Trophoblast cell (in vitro differentiated cells and primary cell): ENCODE data around the gene SCN11A.

Source experiments
- DNase-seq, 2 donors: peaks; one replicate each; pipeline ENCODE4 v3.0.0-alpha.2; 2016
- H2AFZ ChIP-seq: 2 replicates; pipeline ENCODE4 v1.6.1; 2013; ENCODE audit warnings: low read length, moderate library complexity, mild to moderate bottlenecking; ENCODE audit not compliant: insufficient read depth, poor library complexity
- H2AK5ac ChIP-seq: 2 replicates; pipeline ENCODE4 v1.6.1; 2013; ENCODE audit warnings: mild to moderate bottlenecking, low read length
- H2BK120ac ChIP-seq: 2 replicates; pipeline ENCODE4 v1.6.1; 2013; ENCODE audit warnings: low read length, mild to moderate bottlenecking, moderate library complexity; ENCODE audit not compliant: insufficient read depth, poor library complexity
- H2BK12ac ChIP-seq: 2 replicates; pipeline ENCODE4 v1.6.1; 2013; ENCODE audit warnings: mild to moderate bottlenecking, low read length, moderate library complexity
- H2BK5ac ChIP-seq: 2 replicates; pipeline ENCODE4 v1.6.1; 2013; ENCODE audit warnings: low read length, low read depth, moderate library complexity, mild to moderate bottlenecking; ENCODE audit not compliant: poor library complexity
- H3K14ac ChIP-seq: 2 replicates; pipeline ENCODE4 v1.6.1; 2013; ENCODE audit warnings: mild to moderate bottlenecking, low read length
- H3K18ac ChIP-seq: 2 replicates; pipeline ENCODE4 v1.6.1; 2013; ENCODE audit warnings: mild to moderate bottlenecking, low read length
- H3K23ac ChIP-seq: 2 replicates; pipeline ENCODE4 v1.6.1; 2013; ENCODE audit warnings: low read length
- H3K27ac ChIP-seq: 2 replicates; pipeline ENCODE4 v1.5.1; 2013; ENCODE audit warnings: low read depth, mild to moderate bottlenecking, inconsistent platforms, low read length, moderate library complexity
- H3K27me3 ChIP-seq: 2 replicates; pipeline ENCODE4 v1.6.1; 2013; ENCODE audit warnings: inconsistent platforms, mild to moderate bottlenecking, low read length, moderate library complexity; ENCODE audit not compliant: insufficient read depth
- H3K36me3 ChIP-seq, 2 experiments: 1 replicate in 1 of 2; 2 replicates in 1 of 2; pipeline ENCODE4 v1.6.1; 2013; ENCODE audit warnings: low read length in 2 of 2, mild to moderate bottlenecking in 2 of 2, moderate library complexity in 1 of 2; ENCODE audit not compliant: insufficient read depth in 2 of 2, control insufficient read depth in 1 of 2
- H3K4ac ChIP-seq: 2 replicates; pipeline ENCODE4 v1.6.1; 2013; ENCODE audit warnings: low read depth, mild to moderate bottlenecking, low read length, moderate library complexity
- H3K4me1 ChIP-seq, 2 experiments: 1 replicate in 1 of 2; 2 replicates in 1 of 2; pipeline ENCODE4 v1.6.1; 2013; ENCODE audit warnings: low read length in 2 of 2, mild to moderate bottlenecking in 2 of 2, moderate library complexity in 1 of 2; ENCODE audit not compliant: insufficient read depth in 2 of 2, control insufficient read depth in 1 of 2
- H3K4me2 ChIP-seq: 2 replicates; pipeline ENCODE4 v1.6.1; 2013; ENCODE audit warnings: inconsistent platforms, mild to moderate bottlenecking, low read length, moderate library complexity
- H3K4me3 ChIP-seq: 2 replicates; pipeline ENCODE4 v1.5.1; 2013; ENCODE audit warnings: mild to moderate bottlenecking, low read depth, low read length, inconsistent platforms
- H3K79me1 ChIP-seq: one replicate; pipeline ENCODE4 v1.6.1; 2013; ENCODE audit warnings: low read length
- H3K79me2 ChIP-seq: 2 replicates; pipeline ENCODE4 v1.6.1; 2013; ENCODE audit warnings: low read length, mild to moderate bottlenecking; ENCODE audit not compliant: control insufficient read depth, insufficient read depth, poor library complexity
- H3K9ac ChIP-seq: 2 replicates; pipeline ENCODE4 v1.6.1; 2013; ENCODE audit warnings: mild to moderate bottlenecking, low read length
- H3K9me3 ChIP-seq: 2 replicates; pipeline ENCODE4 v1.6.1; 2013; ENCODE audit warnings: low read depth, mild to moderate bottlenecking, control low read depth, inconsistent platforms, low read length; ENCODE audit not compliant: insufficient read depth
- H4K12ac ChIP-seq: 2 replicates; pipeline ENCODE4 v1.6.1; 2013; ENCODE audit warnings: low read depth, mild to moderate bottlenecking, low read length, moderate library complexity
- H4K8ac ChIP-seq: 2 replicates; pipeline ENCODE4 v1.6.1; 2013; ENCODE audit warnings: low read depth, mild to moderate bottlenecking, low read length, moderate library complexity
- H4K91ac ChIP-seq: one replicate; pipeline ENCODE4 v1.6.1; 2013; ENCODE audit warnings: low read depth, mild to moderate bottlenecking, low read length, moderate library complexity
- WGBS: extraction: QIAGEN DNeasy Blood & Tissue Kit; methylation state at CpG from one replicate; pipeline ENCODE4 v1.1.7; 2013; ENCODE audit warnings: missing lambda C conversion rate; ENCODE audit not compliant: insufficient read length, insufficient coverage; ENCODE audit errors: extremely low coverage; 5-methylcytosine and 5-hydroxymethylcytosine counted together

SCN11A gene

GRCh38 chr3:39065197-39065596 is 13.5 kb upstream of the SCN11A start:
- peaks cover 3 to 6% of the 10 kb centered on the region in 2 experiments for H3K36me3 ChIP-seq
- peak in 1 of 2 donors; percentile 29 for DNase-seq
- no peaks in the 10 kb centered on the region for H3K27me3 ChIP-seq
- no peak overlapping the region for H3K4ac ChIP-seq
- WGBS = no CpG with 5 or more reads among the region's 1 CpG
- no peak overlapping the region for H3K9ac ChIP-seq
- H4K8ac ChIP-seq = no peak overlapping the region
- no peak overlapping the region for H3K4me3 ChIP-seq
- no peaks in the 10 kb centered on the region for H3K9me3 ChIP-seq
- no peak overlapping the region for H3K27ac ChIP-seq
- H3K4me2 ChIP-seq = no peak overlapping the region
- no peak overlapping the region for H2AK5ac ChIP-seq
- H3K79me2 ChIP-seq = no peaks in the 10 kb centered on the region
- no peak overlapping the region for H4K91ac ChIP-seq
- H2AFZ ChIP-seq = no peak overlapping the region
- H2BK120ac ChIP-seq = no peak overlapping the region
- H3K14ac ChIP-seq = no peak overlapping the region
- no peaks in the 10 kb centered on the region for H3K79me1 ChIP-seq
- no peaks in the 10 kb centered on the region for H3K4me1 ChIP-seq
- no peak overlapping the region for H2BK12ac ChIP-seq
- no peak overlapping the region for H3K18ac ChIP-seq
- H2BK5ac ChIP-seq = no peak overlapping the region
- no peak overlapping the region for H4K12ac ChIP-seq
- no peak overlapping the region for H3K23ac ChIP-seq

- Histone ChIP-seq H3K79me2 (no peaks in the 10 kb centered on the region), H4K91ac (no peak overlapping the region), H3K4me3 (no peak overlapping the region), H3K79me1 (no peaks in the 10 kb centered on the region), H3K27me3 (no peaks in the 10 kb centered on the region), H3K23ac (no peak overlapping the region), H3K27ac (no peak overlapping the region), H4K12ac (no peak overlapping the region), H2AK5ac (no peak overlapping the region), H3K36me3 (peaks cover 3 to 6% of the 10 kb centered on the region in 2 experiments), H3K14ac (no peak overlapping the region), H2BK5ac (no peak overlapping the region), H3K4me1 (no peaks in the 10 kb centered on the region), H3K4ac (no peak overlapping the region), H3K9me3 (no peaks in the 10 kb centered on the region), H3K18ac (no peak overlapping the region), H4K8ac (no peak overlapping the region), H2AFZ (no peak overlapping the region), H3K4me2 (no peak overlapping the region), H3K9ac (no peak overlapping the region), H2BK120ac (no peak overlapping the region), H2BK12ac (no peak overlapping the region)
- WGBS = no CpG with 5 or more reads among the region's 1 CpG
- peak in 1 of 2 donors; percentile 42 for DNase-seq
Observed at GRCh38 chr3:39064646-39065045, 12.9 kb upstream of the SCN11A start.

GRCh38 chr3:39063143-39063542 is 11.4 kb upstream of the SCN11A start:
- H3K18ac ChIP-seq = no peak overlapping the region
- WGBS = no CpG with 5 or more reads among the region's 3 CpGs
- H3K14ac ChIP-seq = no peak overlapping the region
- H3K79me2 ChIP-seq = no peaks in the 10 kb centered on the region
- H3K9ac ChIP-seq = no peak overlapping the region
- no peak overlapping the region for H2AK5ac ChIP-seq
- no peaks in the 10 kb centered on the region for H3K4me1 ChIP-seq
- H2BK12ac ChIP-seq = no peak overlapping the region
- no peaks in the 10 kb centered on the region for H3K79me1 ChIP-seq
- H3K27me3 ChIP-seq = no peaks in the 10 kb centered on the region
- no peaks in the 10 kb centered on the region for H3K9me3 ChIP-seq
- H2AFZ ChIP-seq = no peak overlapping the region
- H3K27ac ChIP-seq = no peak overlapping the region
- H4K91ac ChIP-seq = no peak overlapping the region
- no peak overlapping the region for H3K23ac ChIP-seq
- H2BK120ac ChIP-seq = no peak overlapping the region
- no peak overlapping the region for H4K8ac ChIP-seq
- no peak overlapping the region for H3K4me2 ChIP-seq
- H2BK5ac ChIP-seq = no peak overlapping the region
- H3K36me3 ChIP-seq = peaks cover 0 to 2% of the 10 kb centered on the region in 2 experiments
- no peak overlapping the region for H3K4ac ChIP-seq
- no peak overlapping the region for H4K12ac ChIP-seq
- DNase-seq = no peak
- H3K4me3 ChIP-seq = no peak overlapping the region

DNA sequence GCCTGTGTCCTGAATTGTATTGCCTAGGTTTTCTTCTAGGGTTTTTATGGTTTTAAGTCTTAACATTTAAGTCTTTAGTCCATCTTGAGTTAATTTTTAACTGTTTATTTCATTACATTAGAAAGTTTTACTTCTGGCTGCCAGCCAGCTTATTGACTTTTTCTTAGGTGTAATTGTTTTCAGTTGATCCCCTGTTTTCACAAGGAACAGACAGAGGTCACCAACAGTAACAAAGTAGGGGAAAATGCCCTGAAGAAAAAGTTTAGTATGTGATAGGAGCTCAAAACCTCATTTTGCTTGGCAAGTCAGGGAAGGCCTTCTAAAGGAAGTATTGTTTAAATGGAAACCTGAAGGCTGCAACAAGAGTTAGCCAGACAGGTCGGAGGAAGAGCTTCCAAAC is 10.4 kb upstream of the SCN11A start:
- Histone ChIP-seq H2BK5ac (no peak overlapping the region), H3K79me1 (no peaks in the 10 kb centered on the region), H2BK12ac (no peak overlapping the region), H4K12ac (no peak overlapping the region), H3K18ac (no peak overlapping the region), H3K23ac (no peak overlapping the region), H2BK120ac (no peak overlapping the region), H3K27ac (no peak overlapping the region), H3K79me2 (no peaks in the 10 kb centered on the region), H4K91ac (no peak overlapping the region), H3K36me3 (no peaks in the 10 kb centered on the region), H3K9me3 (no peaks in the 10 kb centered on the region), H2AFZ (no peak overlapping the region), H3K4me1 (no peaks in the 10 kb centered on the region), H4K8ac (no peak overlapping the region), H3K9ac (no peak overlapping the region), H3K4me2 (no peak overlapping the region), H3K27me3 (no peaks in the 10 kb centered on the region), H3K14ac (no peak overlapping the region), H2AK5ac (no peak overlapping the region), H3K4ac (no peak overlapping the region), H3K4me3 (no peak overlapping the region)
- WGBS = no CpG with 5 or more reads among the region's 1 CpG
- no peak for DNase-seq
